Right forelimb (tissue), 1 donor: ENCODE results near the gene CCN5.

ENCODE experiments used
- DNase-seq: peaks from one replicate; pipeline ENCODE4 v3.0.0-alpha.2; 2018

Gene CCN5

GRCh38 chr20:44738813-44739477 lies 23.8 kb downstream of the CCN5 start:
- no peak for DNase-seq

GRCh38 chr20:44739942-44740341 lies 24.8 kb downstream of the CCN5 start:
- no peak for DNase-seq

GRCh38 chr20:44742304-44743079 lies 27.3 kb downstream of the CCN5 start:
- DNase-seq = no peak

- DNase-seq = no peak
Observed at GRCh38 chr20:44743080-44743701, 28.0 kb downstream of the CCN5 start.

GRCh38 chr20:44743916-44744655 lies 28.9 kb downstream of the CCN5 start:
- no peak for DNase-seq

- DNase-seq = no peak
Observed at GRCh38 chr20:44745122-44745597, 30.0 kb downstream of the CCN5 start.

GRCh38 chr20:44745598-44746366 lies 30.6 kb downstream of the CCN5 start, which contains the start of gene KCNK15:
Gene KCNK15 (plus strand): TSS chr20:44745865. CDS start chr20:44745911, 46 bp downstream.
- peak; percentile 57 for DNase-seq

GRCh38 chr20:44746367-44747165 lies 31.4 kb downstream of the CCN5 start:
- DNase-seq = no peak

GRCh38 chr20:44747166-44748004 lies 32.2 kb downstream of the CCN5 start:
- DNase-seq = peak; percentile 79

- no peak for DNase-seq
Observed at GRCh38 chr20:44748005-44748370, 32.8 kb downstream of the CCN5 start.

GRCh38 chr20:44750081-44750805 lies 35.1 kb downstream of the CCN5 start:
- DNase-seq = no peak

GRCh38 chr20:44752099-44752931 lies 37.1 kb downstream of the CCN5 start:
- no peak for DNase-seq

- no peak for DNase-seq
Observed at GRCh38 chr20:44754554-44754953, 39.4 kb downstream of the CCN5 start.

GRCh38 chr20:44756011-44756688 lies 41.0 kb downstream of the CCN5 start:
- no peak for DNase-seq

- DNase-seq = no peak
Observed at GRCh38 chr20:44756956-44757355, 41.8 kb downstream of the CCN5 start.

- DNase-seq = no peak
Observed at GRCh38 chr20:44758247-44759101, 43.3 kb downstream of the CCN5 start.

- no peak for DNase-seq
Observed at GRCh38 chr20:44759595-44759994, 44.4 kb downstream of the CCN5 start.
